ENCODE data around the gene IL12B. TPM values are rescaled to one million over a fixed set of nuclear protein-coding genes. Genes with fewer than 3 reads are reported as not detected.

Gene IL12B
- total RNA-seq, result not detected in 2 replicates

GRCh38 chr5:159330131-159330800, at the start of gene IL12B:
IL12B (minus strand) TSS chr5:159330487; CDS start chr5:159326782, 3,705 bp downstream.

Other genes starting within 250 kb of the IL12B start
- not detected in 2 replicates for gene EBF1, start 230.6 kb downstream of the IL12B start, total RNA-seq
- 97.4 and 164 TPM in 2 replicates for gene RNF145, start 120.9 kb downstream of the IL12B start, total RNA-seq
- gene UBLCP1, start 67.2 kb downstream of the IL12B start, total RNA-seq, result 34.7 and 35.2 TPM in 2 replicates